ENCODE results near the gene VASP. TPM values are rescaled to one million over a fixed set of nuclear protein-coding genes. Genes with fewer than 3 reads are reported as not detected.

The VASP gene
- total RNA-seq, 4 donors from 2014 or later: 39.2 to 82.9 (median 52.7) TPM

- no peak for TF ChIP-seq POLR2A (IDR thresholded peaks at IDR 0.05)
- TF ChIP-seq, protein P1, sequence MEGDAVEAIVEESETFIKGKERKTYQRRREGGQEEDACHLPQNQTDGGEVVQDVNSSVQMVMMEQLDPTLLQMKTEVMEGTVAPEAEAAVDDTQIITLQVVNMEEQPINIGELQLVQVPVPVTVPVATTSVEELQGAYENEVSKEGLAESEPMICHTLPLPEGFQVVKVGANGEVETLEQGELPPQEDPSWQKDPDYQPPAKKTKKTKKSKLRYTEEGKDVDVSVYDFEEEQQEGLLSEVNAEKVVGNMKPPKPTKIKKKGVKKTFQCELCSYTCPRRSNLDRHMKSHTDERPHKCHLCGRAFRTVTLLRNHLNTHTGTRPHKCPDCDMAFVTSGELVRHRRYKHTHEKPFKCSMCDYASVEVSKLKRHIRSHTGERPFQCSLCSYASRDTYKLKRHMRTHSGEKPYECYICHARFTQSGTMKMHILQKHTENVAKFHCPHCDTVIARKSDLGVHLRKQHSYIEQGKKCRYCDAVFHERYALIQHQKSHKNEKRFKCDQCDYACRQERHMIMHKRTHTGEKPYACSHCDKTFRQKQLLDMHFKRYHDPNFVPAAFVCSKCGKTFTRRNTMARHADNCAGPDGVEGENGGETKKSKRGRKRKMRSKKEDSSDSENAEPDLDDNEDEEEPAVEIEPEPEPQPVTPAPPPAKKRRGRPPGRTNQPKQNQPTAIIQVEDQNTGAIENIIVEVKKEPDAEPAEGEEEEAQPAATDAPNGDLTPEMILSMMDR (IDR thresholded peaks at IDR 0.05): no peak
- intact Hi-C loops (cut with DNase I): no loop called here
- no peaks in the 10 kb centered on the region for H3K9me3 ChIP-seq
- peak overlapping the region; percentile 98 to 99 (median 98) for H3K27ac ChIP-seq
- peaks cover 0 to 6% (median 0%) of the 10 kb centered on the region in 4 donors for H3K27me3 ChIP-seq
- H3K4me1 ChIP-seq: peaks cover 23 to 41% (median 23%) of the 10 kb centered on the region in 3 donors
- DNase-seq: no peak
- peak overlapping the region in 1 of 4 donors; percentile 84 for H3K4me3 ChIP-seq
- 88% methylated on average over 10 of the region's 15 CpGs; no CpG with 5 or more reads in 1 of the 2 donors for WGBS, 2 donors
- H3K36me3 ChIP-seq: no peaks in the 10 kb centered on the region
Observed at GRCh38 chr19:45470762-45471081, 36.6 kb upstream of the VASP start.

DNA sequence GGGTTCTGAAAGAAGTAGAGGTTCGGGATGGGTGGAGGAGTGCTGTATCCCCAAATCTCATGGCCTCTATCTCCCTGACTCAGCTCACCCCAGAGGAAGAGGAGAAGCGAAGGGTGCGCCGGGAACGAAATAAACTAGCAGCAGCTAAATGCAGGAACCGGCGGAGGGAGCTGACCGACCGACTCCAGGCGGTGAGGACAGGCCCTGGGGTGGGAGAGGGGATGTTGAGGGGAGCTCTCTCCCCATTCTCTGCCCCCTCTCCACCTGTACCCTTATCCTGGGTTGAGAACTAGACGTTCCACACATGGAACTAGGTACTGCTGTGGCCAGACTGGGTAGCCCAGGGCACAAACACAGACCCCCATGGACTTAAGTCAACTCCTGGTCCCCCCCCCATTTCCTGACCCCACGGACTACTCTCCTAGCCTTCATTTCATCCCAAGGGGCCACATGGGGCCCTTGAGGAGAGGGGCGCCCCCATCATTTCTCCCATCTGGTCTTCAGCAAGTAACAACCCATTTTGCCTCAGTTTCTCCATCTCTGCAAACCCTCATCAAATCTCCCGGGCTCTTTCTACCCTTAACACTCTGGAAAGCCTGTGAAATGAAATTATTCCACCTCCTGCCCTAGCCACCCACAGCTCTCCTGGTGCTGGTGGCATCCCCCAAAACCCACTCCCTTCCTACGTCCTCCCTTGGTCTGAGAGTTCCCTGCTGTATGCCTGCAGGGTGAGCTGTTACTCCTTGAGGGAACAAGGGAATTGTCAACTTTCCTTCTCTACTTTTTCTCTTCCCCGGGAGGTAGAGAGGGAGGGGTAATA lies 36.0 kb upstream of the VASP start:
- H3K27me3 ChIP-seq: no peaks in the 10 kb centered on the region
- WGBS, 2 donors: 76 to 94% methylated on average over 5 to 13 of the region's 16 CpGs
- DNase-seq: no peak
- no peaks in the 10 kb centered on the region for H3K9me3 ChIP-seq
- TF ChIP-seq, protein P1 (IDR thresholded peaks at IDR 0.05): no peak
- TF ChIP-seq POLR2A (IDR thresholded peaks at IDR 0.05): no peak
- H3K4me3 ChIP-seq: no peak overlapping the region
- H3K36me3 ChIP-seq: no peaks in the 10 kb centered on the region
- no peak overlapping the region for H3K27ac ChIP-seq
- H3K4me1 ChIP-seq: peaks cover 23 to 41% (median 23%) of the 10 kb centered on the region in 3 donors
- intact Hi-C loops (cut with DNase I): no loop called here

- Histone ChIP-seq H3K27ac (no peak overlapping the region), H3K27me3 (no peaks in the 10 kb centered on the region), H3K36me3 (no peaks in the 10 kb centered on the region), H3K4me1 (peaks cover 21 to 38% (median 23%) of the 10 kb centered on the region in 3 donors), H3K9me3 (no peaks in the 10 kb centered on the region), H3K4me3 (no peak overlapping the region)
- 63 to 65% methylated on average over 7 of the region's 7 CpGs for WGBS, 2 donors
- TF ChIP-seq, protein P1 (IDR thresholded peaks at IDR 0.05): no peak
- no peak for DNase-seq
- intact Hi-C loops (cut with DNase I): no loop called here
Observed at GRCh38 chr19:45471931-45472562, 35.2 kb upstream of the VASP start.

- peaks cover 19 to 39% (median 24%) of the 10 kb centered on the region in 3 donors for H3K4me1 ChIP-seq
- no peak for TF ChIP-seq POLR2A (IDR thresholded peaks at IDR 0.05)
- TF ChIP-seq, protein P1 (IDR thresholded peaks at IDR 0.05): no peak
- WGBS, 2 donors: 71 to 83% methylated on average over 11 to 35 of the region's 44 CpGs
- no peak for DNase-seq
- intact Hi-C loops (cut with DNase I): no loop called here
- H3K27me3 ChIP-seq: no peaks in the 10 kb centered on the region
- no peak overlapping the region for H3K27ac ChIP-seq
- no peaks in the 10 kb centered on the region for H3K9me3 ChIP-seq
- no peaks in the 10 kb centered on the region for H3K36me3 ChIP-seq
- H3K4me3 ChIP-seq: no peak overlapping the region
Observed at GRCh38 chr19:45472563-45473366, 34.5 kb upstream of the VASP start.

- Histone ChIP-seq H3K36me3 (no peaks in the 10 kb centered on the region), H3K27me3 (no peaks in the 10 kb centered on the region), H3K4me3 (no peak overlapping the region), H3K27ac (no peak overlapping the region), H3K9me3 (no peaks in the 10 kb centered on the region), H3K4me1 (peaks cover 19 to 39% (median 24%) of the 10 kb centered on the region in 3 donors)
- TF ChIP-seq POLR2A (IDR thresholded peaks at IDR 0.05): no peak
- TF ChIP-seq, protein P1 (IDR thresholded peaks at IDR 0.05): no peak
- 41 to 42% methylated on average over 4 to 5 of the region's 5 CpGs for WGBS, 2 donors
- intact Hi-C loops (cut with DNase I): no loop called here
- DNase-seq: no peak
Observed at GRCh38 chr19:45473367-45473681, 34.0 kb upstream of the VASP start.

All from esophagus squamous epithelium (tissue), 5 donors.